GM10248 (cell line): ENCODE results near the gene HOXA6.

ENCODE experiments used
- CTCF ChIA-PET: fragments of 300-600 bp; sonication (Branson Sonifier 250); formaldehyde crosslinking; extraction: SDS; loops from one replicate; lab custom pipeline; 2021; ENCODE audit warnings: antibody characterized with exemption; lab: Yijun Ruan, JAX
- POLR2A ChIA-PET: fragments of 350-650 bp; sonication (Branson Sonifier 250); formaldehyde crosslinking; extraction: SDS; loops from one replicate; lab custom pipeline; 2020; ENCODE audit warnings: antibody characterized with exemption; lab: Yijun Ruan, JAX
- DNase-seq: peaks from one replicate; pipeline ENCODE4 v3.0.0; 2012; ENCODE audit errors: extremely low spot score
- CTCF ChIP-seq: IDR thresholded peaks from 2 replicates; pipeline ENCODE4 v1.5.1; 2012; ENCODE audit warnings: mild to moderate bottlenecking, low read depth; ENCODE audit errors: extremely low read depth, missing control alignments, control extremely low read depth

Gene HOXA6

GRCh38 chr7:27169658-27170425, 22.3 kb upstream of the HOXA6 start:
- TF ChIP-seq CTCF, result no peak
- ChIA-PET CTCF (interaction anchor here (3.8 kb wide), 1 partner anchor 9 kb away, joined by 19 read pairs; no protein-coding TSS in a partner anchor), POLR2A (no interaction called here)
- DNase-seq, result no peak

GRCh38 chr7:27168265-27168947, 20.8 kb upstream of the HOXA6 start:
- no peak for DNase-seq
- ChIA-PET POLR2A (no interaction called here), CTCF (interaction anchor here (1.6 to 2.0 kb wide), 3 partner anchors 9 to 486 kb away, joined by 4 to 7 read pairs (median 5); no protein-coding TSS in a partner anchor)
- no peak for TF ChIP-seq CTCF

- no peak for TF ChIP-seq CTCF
- ChIA-PET CTCF (interaction anchor here (1.6 to 2.0 kb wide), 3 partner anchors 8 to 486 kb away, joined by 4 to 7 read pairs (median 5); no protein-coding TSS in a partner anchor), POLR2A (no interaction called here)
- no peak for DNase-seq
Observed at GRCh38 chr7:27167916-27168264, 20.3 kb upstream of the HOXA6 start.

- no peak for TF ChIP-seq CTCF
- ChIA-PET POLR2A (no interaction called here), CTCF (interaction anchor here (1.2 to 3.4 kb wide), 2 partner anchors 29 to 90 kb away, joined by 4 to 11 read pairs; no protein-coding TSS in a partner anchor)
- no peak for DNase-seq
Observed at GRCh38 chr7:27166531-27167505, 19.2 kb upstream of the HOXA6 start.

GRCh38 chr7:27165996-27166530, 18.5 kb upstream of the HOXA6 start:
- TF ChIP-seq CTCF, result no peak
- POLR2A ChIA-PET, result no interaction called here
- no peak for DNase-seq
- CTCF ChIA-PET, result interaction anchor here (1.2 to 3.4 kb wide), 2 partner anchors 30 to 91 kb away, joined by 4 to 11 read pairs; no protein-coding TSS in a partner anchor
